ENCODE measurements around the gene SLC6A17. TPM values are rescaled to one million over a fixed set of nuclear protein-coding genes. Genes with fewer than 3 reads are reported as not detected.

Gene SLC6A17
- total RNA-seq, 1 experiment from 2014 or later: not detected

GRCh38 chr1:110203021-110203661, 52.8 kb downstream of the SLC6A17 start:
- peak; percentile 89 for DNase-seq
- no peak overlapping the region for H3K27ac ChIP-seq (ENCODE audit: low read length)

GRCh38 chr1:110205156-110205555, 54.9 kb downstream of the SLC6A17 start:
- Histone ChIP-seq H3K4me2 (ENCODE audit: low read depth, low read length, poor library complexity, severe bottlenecking) (no peak overlapping the region), H3K36me3 (ENCODE audit: insufficient read depth, low read length) (no peaks in the 10 kb centered on the region), H3K27me3 (ENCODE audit: low read length) (0 out of 2 replicates have a peak, but pooled peaks cover 3% of the 10 kb centered on the region), H3K27ac (ENCODE audit: low read length) (no peak overlapping the region), H3K4me1 (ENCODE audit: low read length) (peaks cover 5% of the 10 kb centered on the region), H4K20me1 (ENCODE audit: insufficient read depth, low read depth, low read length) (no peaks in the 10 kb centered on the region), H2AFZ (ENCODE audit: low read length) (no peak overlapping the region), H3K9me3 (ENCODE audit: low read length) (no peaks in the 10 kb centered on the region), H3K79me2 (ENCODE audit: low read length) (no peaks in the 10 kb centered on the region), H3K4me3 (ENCODE audit: low read length) (no peak overlapping the region), H3K9me2 (replicated peaks; ENCODE audit: insufficient read depth, low read length) (no peaks in the 10 kb centered on the region), H3K9ac (ENCODE audit: low read length) (no peak overlapping the region)
- DNase-seq: no peak

More at GRCh38 chr1:110203021-110203661, 52.8 kb downstream of the SLC6A17 start:
- Histone ChIP-seq H3K36me3 (ENCODE audit: insufficient read depth, low read length) (no peaks in the 10 kb centered on the region), H4K20me1 (ENCODE audit: insufficient read depth, low read depth, low read length) (no peaks in the 10 kb centered on the region), H3K9me3 (ENCODE audit: low read length) (no peaks in the 10 kb centered on the region), H3K9ac (ENCODE audit: low read length) (no peak overlapping the region), H3K9me2 (replicated peaks; ENCODE audit: insufficient read depth, low read length) (no peaks in the 10 kb centered on the region), H2AFZ (ENCODE audit: low read length) (peak overlapping the region; percentile 67; the same call in 1 of the 2 replicates), H3K79me2 (ENCODE audit: low read length) (no peaks in the 10 kb centered on the region), H3K27me3 (ENCODE audit: low read length) (0 out of 2 replicates have a peak, but pooled peaks cover 1% of the 10 kb centered on the region), H3K4me3 (ENCODE audit: low read length) (no peak overlapping the region), H3K4me1 (ENCODE audit: low read length) (no peaks in the 10 kb centered on the region), H3K4me2 (ENCODE audit: low read depth, low read length, poor library complexity, severe bottlenecking) (no peak overlapping the region)

DNA sequence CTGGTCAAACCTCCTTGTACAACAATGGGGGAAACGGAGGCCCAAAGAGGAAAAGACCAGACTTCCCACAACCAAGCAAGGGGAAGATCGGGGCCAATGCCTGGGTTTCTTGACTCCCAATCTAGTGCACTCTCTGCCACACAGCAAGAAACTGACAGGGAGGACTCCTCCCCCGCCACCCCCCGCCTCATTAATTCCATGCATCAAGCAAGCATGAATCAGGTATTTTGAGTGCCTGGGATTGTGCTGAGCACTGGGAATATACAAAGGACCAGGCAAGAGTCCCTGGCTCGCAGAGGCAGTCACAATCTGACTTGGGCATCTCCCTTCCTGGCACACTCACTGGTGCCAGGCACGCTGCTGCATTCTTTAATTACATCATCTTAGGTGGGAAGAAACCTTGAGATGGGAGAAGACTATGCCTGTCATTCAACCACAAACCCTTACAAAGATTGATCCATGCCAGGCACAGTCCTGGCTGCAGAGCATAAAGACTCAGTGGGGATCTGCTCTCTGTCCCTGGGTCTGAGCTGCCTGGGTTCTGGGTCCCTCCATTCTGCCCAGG, 55.4 kb downstream of the SLC6A17 start:
- Histone ChIP-seq H2AFZ (ENCODE audit: low read length) (no peak overlapping the region), H3K9me2 (replicated peaks; ENCODE audit: insufficient read depth, low read length) (no peaks in the 10 kb centered on the region), H4K20me1 (ENCODE audit: insufficient read depth, low read depth, low read length) (no peaks in the 10 kb centered on the region), H3K4me2 (ENCODE audit: low read depth, low read length, poor library complexity, severe bottlenecking) (no peak overlapping the region), H3K4me3 (ENCODE audit: low read length) (no peak overlapping the region), H3K27ac (ENCODE audit: low read length) (no peak overlapping the region), H3K27me3 (ENCODE audit: low read length) (0 out of 2 replicates have a peak, but pooled peaks cover 3% of the 10 kb centered on the region), H3K79me2 (ENCODE audit: low read length) (no peaks in the 10 kb centered on the region), H3K36me3 (ENCODE audit: insufficient read depth, low read length) (no peaks in the 10 kb centered on the region), H3K4me1 (ENCODE audit: low read length) (peaks cover 6% of the 10 kb centered on the region), H3K9me3 (ENCODE audit: low read length) (no peaks in the 10 kb centered on the region), H3K9ac (ENCODE audit: low read length) (no peak overlapping the region)
- no peak for DNase-seq

DNA sequence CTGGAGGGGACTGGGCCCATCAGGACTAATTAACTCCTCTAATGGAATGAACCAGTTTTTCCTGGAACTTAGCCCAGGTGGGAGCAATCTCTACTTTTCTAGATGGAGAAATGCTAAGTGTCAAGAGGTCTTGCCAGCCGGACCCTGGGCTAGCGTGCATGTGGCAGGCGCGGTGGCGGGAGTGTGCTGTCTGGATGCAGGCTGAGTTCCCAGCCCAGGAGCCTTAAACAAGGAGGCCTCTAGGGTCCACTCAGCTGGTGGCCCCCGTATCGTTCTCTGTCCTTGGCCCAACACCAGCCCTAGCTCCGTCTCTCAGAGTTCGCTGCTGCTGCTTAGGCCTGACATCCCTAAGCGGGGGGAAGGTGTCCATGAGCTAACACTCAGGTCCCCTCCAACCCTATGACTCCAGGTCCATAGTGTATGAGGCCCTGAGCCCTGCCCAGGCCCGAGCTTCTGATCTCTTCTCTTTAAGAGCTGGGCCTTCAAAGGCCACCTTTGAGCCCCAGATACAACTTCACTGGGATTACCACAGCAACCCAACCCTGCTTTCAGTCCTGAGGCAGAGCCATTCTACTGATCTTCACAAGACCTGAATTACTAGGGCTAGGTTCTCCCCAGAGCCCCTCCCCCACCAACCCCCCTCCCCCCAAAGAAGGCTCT, 56.1 kb downstream of the SLC6A17 start:
- no peak overlapping the region for H3K4me3 ChIP-seq (ENCODE audit: low read length)
- H4K20me1 ChIP-seq (ENCODE audit: insufficient read depth, low read depth, low read length): no peaks in the 10 kb centered on the region
- no peaks in the 10 kb centered on the region for H3K79me2 ChIP-seq (ENCODE audit: low read length)
- peaks cover 13% of the 10 kb centered on the region for H3K4me1 ChIP-seq (ENCODE audit: low read length)
- no peak overlapping the region for H3K4me2 ChIP-seq (ENCODE audit: low read depth, low read length, poor library complexity, severe bottlenecking)
- DNase-seq: no peak
- no peaks in the 10 kb centered on the region for H3K9me3 ChIP-seq (ENCODE audit: low read length)
- no peak overlapping the region for H2AFZ ChIP-seq (ENCODE audit: low read length)
- H3K36me3 ChIP-seq (ENCODE audit: insufficient read depth, low read length): no peaks in the 10 kb centered on the region
- H3K9ac ChIP-seq (ENCODE audit: low read length): no peak overlapping the region
- H3K9me2 ChIP-seq (replicated peaks; ENCODE audit: insufficient read depth, low read length): no peaks in the 10 kb centered on the region
- H3K27me3 ChIP-seq (ENCODE audit: low read length): 0 out of 2 replicates have a peak, but pooled peaks cover 3% of the 10 kb centered on the region
- H3K27ac ChIP-seq (ENCODE audit: low read length): no peak overlapping the region

GRCh38 chr1:110207831-110208230, 57.5 kb downstream of the SLC6A17 start:
- H3K36me3 ChIP-seq (ENCODE audit: insufficient read depth, low read length): no peaks in the 10 kb centered on the region
- no peaks in the 10 kb centered on the region for H4K20me1 ChIP-seq (ENCODE audit: insufficient read depth, low read depth, low read length)
- no peaks in the 10 kb centered on the region for H3K79me2 ChIP-seq (ENCODE audit: low read length)
- no peak overlapping the region for H2AFZ ChIP-seq (ENCODE audit: low read length)
- 0 out of 2 replicates have a peak, but pooled peaks cover 3% of the 10 kb centered on the region for H3K27me3 ChIP-seq (ENCODE audit: low read length)
- peaks cover 14% of the 10 kb centered on the region for H3K4me1 ChIP-seq (ENCODE audit: low read length)
- no peak overlapping the region for H3K9ac ChIP-seq (ENCODE audit: low read length)
- no peaks in the 10 kb centered on the region for H3K9me3 ChIP-seq (ENCODE audit: low read length)
- DNase-seq: peak; percentile 88
- no peak overlapping the region for H3K4me3 ChIP-seq (ENCODE audit: low read length)
- no peak overlapping the region for H3K4me2 ChIP-seq (ENCODE audit: low read depth, low read length, poor library complexity, severe bottlenecking)
- no peaks in the 10 kb centered on the region for H3K9me2 ChIP-seq (replicated peaks; ENCODE audit: insufficient read depth, low read length)
- no peak overlapping the region for H3K27ac ChIP-seq (ENCODE audit: low read length)

DNA sequence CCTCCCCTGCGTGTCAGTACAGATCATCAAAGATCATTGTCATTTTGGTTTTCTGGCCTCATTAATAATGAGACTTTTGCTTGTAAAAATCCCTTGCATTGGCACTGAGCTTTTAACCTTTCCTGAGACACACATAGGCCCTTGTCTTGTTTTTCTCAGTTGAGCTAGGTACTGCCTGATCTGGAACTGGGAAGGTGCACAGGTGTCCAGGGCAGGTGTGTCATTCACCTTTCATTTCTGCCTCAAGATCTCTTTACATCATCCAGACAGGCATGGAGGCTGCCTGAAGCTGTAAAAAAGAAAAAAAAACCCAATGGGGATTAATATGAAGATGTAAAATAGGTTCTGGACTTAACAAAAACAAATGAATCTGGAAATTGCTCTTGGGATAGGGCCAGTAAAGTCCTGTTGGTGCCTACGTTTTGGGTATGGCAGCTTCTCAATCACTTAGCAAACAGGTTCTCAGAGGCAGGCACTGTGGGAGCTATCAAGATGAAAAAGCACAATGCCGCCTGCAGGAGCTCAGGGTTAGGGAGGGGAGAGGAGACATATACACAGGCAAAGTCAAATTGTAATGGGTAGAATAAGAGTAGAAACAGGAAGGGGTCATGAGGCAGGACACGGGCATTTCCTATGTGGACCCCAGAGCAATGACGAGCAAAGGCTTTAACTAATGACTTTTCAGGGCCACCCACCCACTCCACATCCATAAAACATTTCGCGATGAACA, 58.8 kb downstream of the SLC6A17 start:
- Histone ChIP-seq H3K4me1 (ENCODE audit: low read length) (peaks cover 14% of the 10 kb centered on the region), H3K9me2 (replicated peaks; ENCODE audit: insufficient read depth, low read length) (no peaks in the 10 kb centered on the region), H3K9ac (ENCODE audit: low read length) (0 out of 2 replicates have a peak overlapping the region, but pooled peaks have one; percentile 73), H3K27me3 (ENCODE audit: low read length) (0 out of 2 replicates have a peak, but pooled peaks cover 3% of the 10 kb centered on the region), H3K79me2 (ENCODE audit: low read length) (no peaks in the 10 kb centered on the region), H4K20me1 (ENCODE audit: insufficient read depth, low read depth, low read length) (peaks cover 6% of the 10 kb centered on the region; the same call in 1 of the 2 replicates), H3K4me3 (ENCODE audit: low read length) (peak overlapping the region; percentile 70; the same call in 1 of the 2 replicates), H3K27ac (ENCODE audit: low read length) (no peak overlapping the region), H3K9me3 (ENCODE audit: low read length) (no peaks in the 10 kb centered on the region), H2AFZ (ENCODE audit: low read length) (peak overlapping the region; percentile 94; the same call in 1 of the 2 replicates), H3K4me2 (ENCODE audit: low read depth, low read length, poor library complexity, severe bottlenecking) (peak overlapping the region; percentile 92), H3K36me3 (ENCODE audit: insufficient read depth, low read length) (no peaks in the 10 kb centered on the region)
- no peak for DNase-seq

- no peaks in the 10 kb centered on the region for H3K79me2 ChIP-seq (ENCODE audit: low read length)
- peaks cover 14% of the 10 kb centered on the region for H3K4me1 ChIP-seq (ENCODE audit: low read length)
- H3K4me2 ChIP-seq (ENCODE audit: low read depth, low read length, poor library complexity, severe bottlenecking): peak within 1 kb of the TSS; percentile 92
- no peaks in the 10 kb centered on the region for H3K36me3 ChIP-seq (ENCODE audit: insufficient read depth, low read length)
- H3K27ac ChIP-seq (ENCODE audit: low read length): no peak within 1 kb of the TSS
- H3K9me3 ChIP-seq (ENCODE audit: low read length): no peaks in the 10 kb centered on the region
- H3K9me2 ChIP-seq (replicated peaks; ENCODE audit: insufficient read depth, low read length): no peaks in the 10 kb centered on the region
- DNase-seq: peak; percentile 95
- H3K27me3 ChIP-seq (ENCODE audit: low read length): 0 out of 2 replicates have a peak, but pooled peaks cover 3% of the 10 kb centered on the region
- peaks cover 6% of the 10 kb centered on the region; the same call in 1 of the 2 replicates for H4K20me1 ChIP-seq (ENCODE audit: insufficient read depth, low read depth, low read length)
- H3K4me3 ChIP-seq (ENCODE audit: low read length): peak within 1 kb of the TSS; percentile 70
- H3K9ac ChIP-seq (ENCODE audit: low read length): peak within 1 kb of the TSS; percentile 73
- peak within 1 kb of the TSS; percentile 94 for H2AFZ ChIP-seq (ENCODE audit: low read length)
Measured at GRCh38 chr1:110209715-110210603, 59.7 kb downstream of the SLC6A17 start, which contains the start of gene KCNC4. Gene KCNC4, plus strand, starts transcription at chr1:110210314. Its CDS starts 1,186 bp downstream, at chr1:110211500.

All from Karpas-422 (cell line).